ENCODE data around the gene LRRC8C. TPM values are rescaled to one million over a fixed set of nuclear protein-coding genes. Genes with fewer than 3 reads are reported as not detected.
"Not testable (repeated sequence)": the region's sequence is repeated elsewhere in the genome, so short reads cannot be mapped to it uniquely, and the experiment has no call there.

LRRC8C gene
- total RNA-seq, 1 experiment from 2014 or later = 1.2 TPM

- DNase-seq = no peak
- no peaks in the 10 kb centered on the region for H3K36me3 ChIP-seq (replicated peaks; ENCODE audit: control insufficient read depth, insufficient read depth, low read length)
- no peak overlapping the region for H3K4me3 ChIP-seq (ENCODE audit: insufficient read depth, low read depth, low read length)
- no peaks in the 10 kb centered on the region for H3K27me3 ChIP-seq (ENCODE audit: control insufficient read depth, insufficient read depth, low read length)
Measured at GRCh38 chr1:89689234-89689633, 56.3 kb downstream of the LRRC8C start.

DNA sequence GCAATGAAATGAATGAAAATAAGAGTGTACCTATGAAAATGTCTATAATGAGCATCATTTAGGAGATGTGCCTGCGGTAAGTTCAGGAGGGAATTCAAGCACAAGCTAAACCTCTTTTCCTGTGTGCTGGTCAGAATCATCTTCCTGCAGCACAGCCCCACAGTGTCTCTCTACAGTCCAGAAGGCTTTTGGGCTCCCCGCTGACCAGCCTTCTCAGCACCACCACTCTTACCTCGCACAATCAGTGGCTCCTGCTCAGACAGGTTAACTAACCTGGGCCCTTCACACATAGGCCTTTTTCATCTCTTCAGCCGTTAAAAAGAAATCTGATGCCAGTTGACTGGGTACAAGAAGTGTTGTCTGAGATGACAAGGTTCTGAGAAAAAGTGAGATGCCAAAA lies 57.7 kb downstream of the LRRC8C start:
- DNase-seq = peak; percentile 22
- no peaks in the 10 kb centered on the region for H3K36me3 ChIP-seq (replicated peaks; ENCODE audit: control insufficient read depth, insufficient read depth, low read length)
- H3K27me3 ChIP-seq (ENCODE audit: control insufficient read depth, insufficient read depth, low read length) = no peaks in the 10 kb centered on the region
- no peak overlapping the region for H3K4me3 ChIP-seq (ENCODE audit: insufficient read depth, low read depth, low read length)

GRCh38 chr1:89692601-89693521 lies 59.9 kb downstream of the LRRC8C start:
- H3K27me3 ChIP-seq (ENCODE audit: control insufficient read depth, insufficient read depth, low read length) = no peaks in the 10 kb centered on the region
- no peak for DNase-seq
- no peak overlapping the region for H3K4me3 ChIP-seq (ENCODE audit: insufficient read depth, low read depth, low read length)
- H3K36me3 ChIP-seq (replicated peaks; ENCODE audit: control insufficient read depth, insufficient read depth, low read length) = no peaks in the 10 kb centered on the region

- DNase-seq = no peak
- no peaks in the 10 kb centered on the region for H3K27me3 ChIP-seq (ENCODE audit: control insufficient read depth, insufficient read depth, low read length)
- no peaks in the 10 kb centered on the region for H3K36me3 ChIP-seq (replicated peaks; ENCODE audit: control insufficient read depth, insufficient read depth, low read length)
- H3K4me3 ChIP-seq (ENCODE audit: insufficient read depth, low read depth, low read length) = no peak overlapping the region
Measured at GRCh38 chr1:89695847-89696246, 62.9 kb downstream of the LRRC8C start.

DNA sequence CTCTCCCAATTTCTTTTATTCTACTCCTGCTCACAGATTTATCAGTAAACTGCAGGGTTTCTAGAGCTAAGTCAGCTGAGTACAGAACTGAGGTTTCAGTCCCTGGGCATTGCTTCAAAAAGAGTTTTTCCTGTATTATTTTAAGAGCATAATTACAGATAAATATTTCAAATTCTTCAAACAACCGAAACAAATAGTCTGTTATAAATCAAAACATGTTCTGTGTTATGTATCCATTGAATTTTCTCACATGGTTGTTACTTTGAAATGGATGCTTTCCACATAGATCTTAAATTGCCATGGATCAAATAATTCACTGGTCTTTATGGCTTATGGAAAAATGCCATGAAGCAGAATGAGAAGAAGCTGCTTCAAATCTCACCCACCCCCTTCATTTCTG lies 64.5 kb downstream of the LRRC8C start:
- no peaks in the 10 kb centered on the region for H3K36me3 ChIP-seq (replicated peaks; ENCODE audit: control insufficient read depth, insufficient read depth, low read length)
- H3K27me3 ChIP-seq (ENCODE audit: control insufficient read depth, insufficient read depth, low read length) = no peaks in the 10 kb centered on the region
- no peak for DNase-seq
- no peak overlapping the region for H3K4me3 ChIP-seq (ENCODE audit: insufficient read depth, low read depth, low read length)

DNA sequence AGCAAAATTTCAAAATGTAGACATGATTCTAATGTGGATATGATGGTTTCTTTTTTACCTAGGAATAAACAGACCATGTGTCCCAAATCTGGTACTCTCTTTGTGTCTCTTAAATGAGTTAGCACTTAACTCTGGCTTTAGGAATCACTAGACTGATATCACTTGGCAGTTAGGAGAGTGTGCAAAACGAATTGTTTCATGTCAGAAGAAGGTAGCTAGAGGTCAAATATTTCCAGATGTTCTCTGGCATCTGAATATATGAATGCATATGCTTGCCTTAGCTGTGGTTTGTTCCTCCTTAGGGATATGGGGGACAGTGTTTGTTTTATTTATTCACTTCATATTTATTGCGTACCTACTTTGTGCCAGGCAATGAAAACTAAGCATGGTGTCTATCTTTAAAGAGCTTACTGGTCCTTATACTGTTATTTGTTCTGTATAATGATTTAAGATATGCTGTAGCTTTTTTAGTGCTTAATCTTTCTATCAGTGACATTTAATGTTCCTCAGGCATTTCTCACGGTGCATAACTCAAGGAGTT lies 65.2 kb downstream of the LRRC8C start:
- Histone ChIP-seq H3K27me3 (ENCODE audit: control insufficient read depth, insufficient read depth, low read length) (no peaks in the 10 kb centered on the region), H3K36me3 (replicated peaks; ENCODE audit: control insufficient read depth, insufficient read depth, low read length) (no peaks in the 10 kb centered on the region), H3K4me3 (ENCODE audit: insufficient read depth, low read depth, low read length) (no peak overlapping the region)
- DNase-seq = no peak

DNA sequence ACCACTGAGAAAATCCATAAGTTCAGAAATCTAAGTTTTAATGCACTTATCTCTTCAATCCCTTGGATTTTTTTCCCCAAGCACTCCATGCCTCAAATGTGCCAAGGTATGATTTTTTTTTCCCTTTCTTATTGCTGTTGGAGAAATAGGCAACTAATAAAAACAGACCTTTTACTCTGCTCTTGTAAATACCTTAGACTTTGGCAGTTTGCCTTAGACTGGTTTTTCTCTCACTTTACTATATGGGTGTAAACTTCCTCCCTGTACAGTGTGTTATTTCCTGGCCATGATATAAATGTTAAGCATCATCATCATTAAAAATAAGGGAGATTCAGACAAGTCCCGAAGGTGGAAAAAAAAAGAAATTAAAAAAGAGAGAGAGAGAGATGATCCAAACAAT lies 65.7 kb downstream of the LRRC8C start:
- H3K36me3 ChIP-seq (replicated peaks; ENCODE audit: control insufficient read depth, insufficient read depth, low read length) = no peaks in the 10 kb centered on the region
- no peak overlapping the region for H3K4me3 ChIP-seq (ENCODE audit: insufficient read depth, low read depth, low read length)
- no peaks in the 10 kb centered on the region for H3K27me3 ChIP-seq (ENCODE audit: control insufficient read depth, insufficient read depth, low read length)
- DNase-seq = no peak

DNA sequence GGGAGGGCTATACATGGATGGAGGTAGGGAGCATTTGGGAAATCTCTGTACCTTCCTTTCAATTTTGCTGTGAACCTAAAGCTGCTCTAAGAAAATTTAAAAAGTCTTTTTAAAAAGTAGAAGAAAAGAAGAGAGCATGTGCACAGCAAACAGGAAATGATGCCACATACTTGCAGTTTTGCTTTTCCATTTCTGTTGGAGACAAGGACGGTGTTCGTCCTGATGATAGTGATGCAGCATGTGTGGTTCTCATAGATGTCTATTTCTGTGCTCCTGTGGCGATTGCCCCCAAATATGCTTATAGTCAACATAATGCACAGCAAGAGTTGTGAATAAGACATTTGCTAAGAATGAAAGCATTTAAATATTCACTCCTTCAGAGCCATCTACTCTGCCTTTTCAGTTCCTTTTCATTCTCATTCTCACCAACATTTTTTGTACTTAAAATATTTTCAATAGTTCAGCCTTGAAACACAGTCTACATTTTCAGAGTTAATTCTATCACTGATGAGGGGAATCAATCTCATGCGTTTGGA lies 66.6 kb downstream of the LRRC8C start:
- no peaks in the 10 kb centered on the region for H3K36me3 ChIP-seq (replicated peaks; ENCODE audit: control insufficient read depth, insufficient read depth, low read length)
- H3K27me3 ChIP-seq (ENCODE audit: control insufficient read depth, insufficient read depth, low read length) = no peaks in the 10 kb centered on the region
- no peak for DNase-seq
- no peak overlapping the region for H3K4me3 ChIP-seq (ENCODE audit: insufficient read depth, low read depth, low read length)

DNA sequence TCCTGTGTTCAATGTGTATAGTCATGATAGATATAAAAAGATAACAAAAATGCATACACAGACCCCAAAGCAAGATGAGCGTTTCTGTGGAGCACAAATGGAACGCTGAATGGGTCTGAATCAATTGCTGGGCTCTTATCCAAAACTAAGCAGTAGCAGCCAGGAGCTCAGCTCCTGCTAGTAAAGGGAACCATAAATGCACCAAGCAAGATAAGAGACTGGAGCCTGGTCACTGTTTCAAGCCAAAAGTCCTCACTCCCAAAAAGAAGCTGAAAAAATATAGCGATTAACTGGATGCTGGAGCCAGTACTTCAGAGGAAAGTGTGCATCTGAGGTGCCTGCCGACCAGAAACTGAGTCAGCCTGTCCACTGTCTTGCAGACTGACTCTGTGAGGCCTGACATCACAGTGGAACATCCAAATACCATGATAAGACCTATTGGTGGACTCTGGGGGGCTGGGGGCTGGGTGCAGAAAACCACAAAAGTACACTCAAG lies 68.9 kb downstream of the LRRC8C start:
- no peak for DNase-seq
- no peak overlapping the region for H3K4me3 ChIP-seq (ENCODE audit: insufficient read depth, low read depth, low read length)
- H3K27me3 ChIP-seq (ENCODE audit: control insufficient read depth, insufficient read depth, low read length) = no peaks in the 10 kb centered on the region
- no peaks in the 10 kb centered on the region for H3K36me3 ChIP-seq (replicated peaks; ENCODE audit: control insufficient read depth, insufficient read depth, low read length)

DNA sequence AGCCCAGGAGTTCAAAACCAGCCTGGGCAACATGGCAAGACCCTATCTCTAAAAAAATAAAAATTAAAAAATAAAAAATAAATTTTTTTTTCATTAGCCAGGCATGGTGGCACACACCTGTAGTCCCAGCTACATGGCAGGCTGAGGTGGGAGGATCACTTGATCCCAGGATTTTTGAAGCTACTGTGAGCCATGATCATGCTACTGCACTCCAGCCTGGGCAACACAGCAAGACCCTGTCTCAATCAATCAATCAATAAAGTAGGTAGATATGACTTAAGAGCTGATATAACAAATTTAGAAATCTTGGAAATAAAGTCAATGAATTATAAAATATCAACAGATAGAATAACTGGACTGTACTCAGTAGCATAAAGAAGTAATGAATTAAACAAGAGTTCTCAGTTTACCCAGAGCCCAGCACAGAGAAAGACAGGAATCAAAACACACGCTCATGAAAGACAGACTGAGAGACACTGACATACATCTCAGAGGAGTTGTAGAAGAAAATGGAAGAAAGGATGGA lies 69.7 kb downstream of the LRRC8C start:
- H3K36me3 ChIP-seq (replicated peaks; ENCODE audit: control insufficient read depth, insufficient read depth, low read length) = no peaks in the 10 kb centered on the region
- no peak overlapping the region for H3K4me3 ChIP-seq (ENCODE audit: insufficient read depth, low read depth, low read length)
- DNase-seq = no peak
- H3K27me3 ChIP-seq (ENCODE audit: control insufficient read depth, insufficient read depth, low read length) = no peaks in the 10 kb centered on the region

DNA sequence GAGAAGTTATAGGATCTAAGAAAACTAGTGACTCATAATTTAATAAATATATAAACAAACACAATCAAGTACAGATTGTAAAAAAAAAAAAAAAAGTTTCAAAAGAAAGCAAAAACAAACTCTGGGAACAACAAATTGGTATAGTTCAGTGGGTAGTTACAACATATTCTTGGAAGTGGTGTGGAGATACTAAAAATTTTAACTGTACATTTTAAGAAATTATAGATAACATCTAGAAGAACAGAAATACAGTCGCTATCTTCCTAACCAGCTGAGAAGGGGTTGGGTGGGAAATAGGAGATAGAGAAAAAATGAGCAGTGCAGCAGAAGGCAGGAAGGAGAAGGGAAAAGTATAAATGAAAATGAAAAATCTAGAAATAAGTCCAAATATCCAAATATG lies 70.5 kb downstream of the LRRC8C start:
- H3K36me3 ChIP-seq (replicated peaks; ENCODE audit: control insufficient read depth, insufficient read depth, low read length) = no peaks in the 10 kb centered on the region
- H3K27me3 ChIP-seq (ENCODE audit: control insufficient read depth, insufficient read depth, low read length) = no peaks in the 10 kb centered on the region
- no peak for DNase-seq
- no peak overlapping the region for H3K4me3 ChIP-seq (ENCODE audit: insufficient read depth, low read depth, low read length)

- no peak for DNase-seq
- no peak overlapping the region for H3K4me3 ChIP-seq (ENCODE audit: insufficient read depth, low read depth, low read length)
- H3K27me3 ChIP-seq (ENCODE audit: control insufficient read depth, insufficient read depth, low read length) = no peaks in the 10 kb centered on the region
- no peaks in the 10 kb centered on the region for H3K36me3 ChIP-seq (replicated peaks; ENCODE audit: control insufficient read depth, insufficient read depth, low read length)
Measured at GRCh38 chr1:89704014-89704413, 71.1 kb downstream of the LRRC8C start.

DNA sequence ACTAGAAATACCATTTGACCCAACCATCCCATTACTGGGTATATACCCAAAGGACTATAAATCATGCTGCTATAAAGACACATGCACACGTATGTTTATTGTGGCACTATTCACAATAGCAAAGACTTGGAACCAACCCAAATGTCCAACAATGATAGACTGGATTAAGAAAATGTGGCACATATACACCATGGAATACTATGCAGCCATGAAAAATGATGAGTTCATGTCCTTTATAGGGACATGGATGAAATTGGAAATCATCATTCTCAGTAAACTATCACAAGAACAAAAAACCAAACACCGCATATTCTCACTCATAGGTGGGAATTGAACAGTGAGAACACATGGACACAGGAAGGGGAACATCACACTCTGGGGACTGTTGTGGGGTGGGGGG lies 72.0 kb downstream of the LRRC8C start:
- H3K4me3 ChIP-seq (ENCODE audit: insufficient read depth, low read depth, low read length); H3K27me3 ChIP-seq (ENCODE audit: control insufficient read depth, insufficient read depth, low read length); DNase-seq; H3K36me3 ChIP-seq (replicated peaks; ENCODE audit: control insufficient read depth, insufficient read depth, low read length): not testable (repeated sequence)

DNA sequence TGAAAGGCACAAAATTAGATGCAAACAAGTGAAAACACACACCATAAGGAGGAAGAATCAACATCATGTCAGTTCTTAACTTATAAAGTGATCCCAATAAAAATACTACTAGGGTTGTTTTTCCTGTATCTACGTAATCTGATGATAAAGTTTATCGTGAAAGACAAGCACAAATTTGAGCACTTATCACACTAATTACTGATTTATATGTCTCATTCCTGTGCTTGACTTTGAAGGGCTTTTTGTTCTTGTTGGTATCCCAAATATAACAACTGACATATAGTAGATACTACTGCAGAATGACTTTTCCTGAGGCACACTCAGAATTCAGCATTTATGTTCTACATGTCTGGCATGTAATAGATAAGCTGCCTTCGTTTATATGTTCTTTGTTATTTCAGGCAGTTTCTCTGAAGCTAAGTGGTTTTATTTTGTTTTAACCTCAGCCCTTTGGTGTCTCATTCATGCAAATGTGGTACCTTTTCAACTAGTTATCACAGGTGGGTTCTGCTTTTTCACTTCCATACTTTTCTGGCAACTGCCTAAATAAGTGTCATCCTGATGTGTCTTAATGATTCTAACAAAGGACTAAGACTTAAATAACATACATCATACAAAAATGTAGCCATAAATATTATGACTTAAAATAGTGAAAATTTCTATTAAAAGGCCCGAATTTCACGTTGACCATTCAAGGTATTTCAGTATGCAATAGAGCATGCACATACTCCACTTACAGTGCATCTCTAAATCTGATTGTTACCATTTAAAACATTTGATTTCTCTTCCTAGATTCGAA lies 73.2 kb downstream of the LRRC8C start:
- H3K36me3 ChIP-seq (replicated peaks; ENCODE audit: control insufficient read depth, insufficient read depth, low read length) = no peaks in the 10 kb centered on the region
- H3K27me3 ChIP-seq (ENCODE audit: control insufficient read depth, insufficient read depth, low read length) = no peaks in the 10 kb centered on the region
- no peak for DNase-seq
- H3K4me3 ChIP-seq (ENCODE audit: insufficient read depth, low read depth, low read length) = no peak overlapping the region
